GM23248 (cell line): ENCODE measurements around the gene SNAPIN. TPM values are rescaled to one million over a fixed set of nuclear protein-coding genes. Genes with fewer than 3 reads are reported as not detected.

ENCODE experiments used
- DNase-seq: peaks from one replicate; pipeline ENCODE4 v3.0.0-alpha.2; 2015
- H2AFZ ChIP-seq: fragments of 200-600 bp; sonication (generic); 2 replicates; pipeline ENCODE4 v1.6.1; 2016; ENCODE audit warnings: antibody characterized with exemption
- H3F3A ChIP-seq: fragments of 200-600 bp; sonication (generic); 2 replicates; pipeline ENCODE4 v1.6.1; 2016; ENCODE audit warnings: mild to moderate bottlenecking, antibody characterized with exemption, mixed run types; ENCODE audit not compliant: insufficient read depth
- H3K27ac ChIP-seq: fragments of 200-600 bp; sonication (generic); 2 replicates; pipeline ENCODE4 v1.5.1; 2016; ENCODE audit warnings: mild to moderate bottlenecking
- H3K27me3 ChIP-seq: fragments of 200-600 bp; sonication (generic); replicated peaks from 2 replicates; pipeline ENCODE4 v1.6.1; 2016; ENCODE audit warnings: mild to moderate bottlenecking; ENCODE audit not compliant: insufficient read depth
- H3K36me3 ChIP-seq: fragments of 200-600 bp; sonication (generic); 2 replicates; pipeline ENCODE4 v1.6.1; 2016; ENCODE audit warnings: low read depth, mild to moderate bottlenecking
- H3K4me1 ChIP-seq: fragments of 200-600 bp; sonication (generic); 2 replicates; pipeline ENCODE4 v1.6.1; 2016; ENCODE audit warnings: mild to moderate bottlenecking; ENCODE audit not compliant: insufficient read depth
- H3K4me2 ChIP-seq: fragments of 200-600 bp; sonication (generic); one replicate; pipeline ENCODE4 v1.6.1; 2016; ENCODE audit warnings: mild to moderate bottlenecking; ENCODE audit not compliant: unreplicated experiment
- H3K4me3 ChIP-seq: fragments of 200-600 bp; sonication (generic); 2 replicates; pipeline ENCODE4 v1.5.1; 2016; ENCODE audit warnings: mild to moderate bottlenecking
- H3K79me2 ChIP-seq: fragments of 200-600 bp; sonication (generic); 2 replicates; pipeline ENCODE4 v1.6.1; 2016; ENCODE audit warnings: mild to moderate bottlenecking; ENCODE audit not compliant: insufficient read depth
- H3K9ac ChIP-seq: fragments of 200-600 bp; sonication (generic); 2 replicates; pipeline ENCODE4 v1.6.1; 2016; ENCODE audit warnings: mild to moderate bottlenecking
- H3K9me2 ChIP-seq: fragments of 200-600 bp; sonication (generic); 2 replicates; pipeline ENCODE4 v1.6.1; 2016; ENCODE audit warnings: mixed run types, mild to moderate bottlenecking, moderate library complexity; ENCODE audit not compliant: insufficient read depth
- H3K9me3 ChIP-seq: fragments of 200-600 bp; sonication (generic); one replicate; pipeline ENCODE4 v1.6.1; 2017; ENCODE audit warnings: low read depth
- H4K20me1 ChIP-seq: fragments of 200-600 bp; sonication (generic); 2 replicates; pipeline ENCODE4 v1.6.0; 2016; ENCODE audit not compliant: insufficient read depth
- EZH2 ChIP-seq: fragments of 200-600 bp; sonication (generic); IDR thresholded peaks from 2 replicates; pipeline ENCODE4 v1.6.1; 2018; ENCODE audit warnings: antibody characterized with exemption, mild to moderate bottlenecking; ENCODE audit not compliant: insufficient read depth, poor library complexity, severe bottlenecking
- EZH2phosphoT487 ChIP-seq: fragments of 200-600 bp; sonication (generic); IDR thresholded peaks from 2 replicates; pipeline ENCODE4 v1.6.1; 2018; ENCODE audit warnings: antibody characterized with exemption, moderate library complexity, mild to moderate bottlenecking, low read depth; ENCODE audit not compliant: insufficient read depth
- WGBS, 2 experiments: methylation state at CpG; one replicate each; pipeline ENCODE4 v1.1.6; 2015 to 2017; ENCODE audit warnings: low lambda C conversion rate in 2 of 2, low coverage in 1 of 2; ENCODE audit errors: missing lambda C conversion rate in 2 of 2; 5-methylcytosine and 5-hydroxymethylcytosine counted together
- in situ Hi-C: fragments of 300-500 bp; cut with MboI; formaldehyde crosslinking; loops from 2 replicates; pipeline ENCODE4 v1.15.0; 2020
- microRNA-seq: library from miRNA; unstranded; fragments of <30 nt; microRNA quantifications from one replicate; pipeline ENCODE4, GENCODE V29; 2016; ENCODE audit warnings: borderline number of aligned reads
- polyA plus RNA-seq: library from polyadenylated mRNA; unstranded; fragments of >200 nt; fragmentation: Nextera tagmentation; extraction: Ambion mirVana; gene quantifications from 2 replicates; pipeline ENCODE4 v1.2.1, GENCODE V29; 2016
- small RNA-seq: library from RNA; depleted of rRNA; stranded (forward); fragments of <200 nt; gene quantifications from one replicate; pipeline ENCODE3, GENCODE V24; 2014; ENCODE audit warnings: low read depth, low replicate concordance
- total RNA-seq: library from RNA; depleted of rRNA; stranded (reverse); fragments of >200 nt; shearing (Covaris generic); gene quantifications from 2 replicates; pipeline ENCODE4 v1.2.3, GENCODE V29; 2014; rRNA removed

SNAPIN gene
- total and polyA plus RNA-seq, 2 experiments from 2014 or later = 70.5 to 82.1 TPM

- TF ChIP-seq EZH2phosphoT487 (no peak), EZH2 (no peak)
- Histone ChIP-seq H3K27ac (no peak overlapping the region), H3K9me2 (no peaks in the 10 kb centered on the region), H2AFZ (no peak overlapping the region), H3K4me2 (no peak overlapping the region), H3K27me3 (no peaks in the 10 kb centered on the region), H3K4me1 (no peaks in the 10 kb centered on the region), H3K79me2 (no peaks in the 10 kb centered on the region), H3F3A (peaks cover 5% of the 10 kb centered on the region; the same call in 1 of the 2 replicates), H4K20me1 (no peaks in the 10 kb centered on the region), H3K9me3 (no peaks in the 10 kb centered on the region), H3K9ac (no peak overlapping the region), H3K4me3 (no peak overlapping the region), H3K36me3 (no peaks in the 10 kb centered on the region)
- in situ Hi-C loops = no loop called here
- WGBS, 2 experiments = 95 to 96% methylated on average over 9 of the region's 9 CpGs
- no peak for DNase-seq
These were observed 47.0 kb downstream of the SNAPIN start for GRCh38 chr1:153705484-153705883.

DNA sequence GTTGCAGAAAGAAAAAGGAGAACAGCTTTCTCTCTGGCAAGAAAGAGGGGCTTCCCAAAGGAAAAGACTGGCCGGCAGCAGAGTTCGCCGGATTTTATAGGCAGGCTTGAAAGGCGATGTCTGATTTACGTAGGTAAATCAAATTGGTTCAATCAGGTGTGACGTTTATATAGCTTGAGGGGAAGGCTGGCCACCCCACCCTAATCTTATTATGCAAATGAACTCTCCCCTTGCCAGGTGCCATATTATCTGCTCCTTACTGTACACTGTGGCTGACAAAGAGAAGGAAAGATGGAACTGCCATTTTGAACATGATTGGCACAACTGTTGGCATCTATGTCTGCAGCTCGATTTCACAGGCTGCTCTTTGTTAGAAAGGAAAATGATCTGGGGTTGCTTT is 52.5 kb downstream of the SNAPIN start:
- H3K9me2 ChIP-seq = no peaks in the 10 kb centered on the region
- H3K36me3 ChIP-seq = no peaks in the 10 kb centered on the region
- no peaks in the 10 kb centered on the region for H3K79me2 ChIP-seq
- 13 to 20% methylated on average over 7 of the region's 7 CpGs for WGBS, 2 experiments
- DNase-seq = no peak
- H2AFZ ChIP-seq = no peak overlapping the region
- H3K9ac ChIP-seq = no peak overlapping the region
- H3K4me3 ChIP-seq = no peak overlapping the region
- TF ChIP-seq EZH2phosphoT487 = no peak
- no peaks in the 10 kb centered on the region for H3K4me1 ChIP-seq
- H4K20me1 ChIP-seq = no peaks in the 10 kb centered on the region
- no peaks in the 10 kb centered on the region for H3K27me3 ChIP-seq
- no peak overlapping the region for H3K4me2 ChIP-seq
- in situ Hi-C loops = no loop called here
- no peak overlapping the region for H3K27ac ChIP-seq
- H3F3A ChIP-seq = peaks cover 5% of the 10 kb centered on the region; the same call in 1 of the 2 replicates
- no peaks in the 10 kb centered on the region for H3K9me3 ChIP-seq

Small RNA genes within 50 kb of the gene (microRNA-seq; reads per million reads assigned to microRNA genes)
- gene MIR8083 = not detected

Small RNA genes within 50 kb of the gene (small RNA-seq; reads per million reads assigned to genes)
- gene MIR8083 (not detected), gene RN7SL372P (not detected)

Other genes with a start within 250 kb of the SNAPIN start
- not detected in 2 replicates for gene S100A7A, start 242.2 kb upstream of the SNAPIN start, total RNA-seq
- not detected in 2 replicates for gene S100A7A, start 242.2 kb upstream of the SNAPIN start, polyA plus RNA-seq
- not detected in 2 replicates for gene S100A7, start 198.1 kb upstream of the SNAPIN start, total RNA-seq
- not detected in 2 replicates for gene S100A7, start 198.1 kb upstream of the SNAPIN start, polyA plus RNA-seq
- gene S100A6, start 122.7 kb upstream of the SNAPIN start, total RNA-seq = 550 and 683 TPM in 2 replicates
- gene S100A6, start 122.7 kb upstream of the SNAPIN start, polyA plus RNA-seq = 2,862 and 2,893 TPM in 2 replicates
- gene S100A5, start 117.8 kb upstream of the SNAPIN start, total RNA-seq = not detected in 2 replicates
- gene S100A5, start 117.8 kb upstream of the SNAPIN start, polyA plus RNA-seq = 0.41 TPM in 1 of 2 replicates, not detected in the other
- 236 and 249 TPM in 2 replicates for gene S100A4, start 112.9 kb upstream of the SNAPIN start, total RNA-seq
- 608 and 610 TPM in 2 replicates for gene S100A4, start 112.9 kb upstream of the SNAPIN start, polyA plus RNA-seq
- gene S100A3, start 109.4 kb upstream of the SNAPIN start, total RNA-seq = 2.2 and 3.8 TPM in 2 replicates
- 7.5 and 8.0 TPM in 2 replicates for gene S100A3, start 109.4 kb upstream of the SNAPIN start, polyA plus RNA-seq
- 1.7 and 9.0 TPM in 2 replicates for gene S100A2, start 92.9 kb upstream of the SNAPIN start, total RNA-seq
- gene S100A2, start 92.9 kb upstream of the SNAPIN start, polyA plus RNA-seq = 8.6 and 11.8 TPM in 2 replicates
- 495 and 615 TPM in 2 replicates for gene S100A16, start 45.6 kb upstream of the SNAPIN start, total RNA-seq
- 801 and 826 TPM in 2 replicates for gene S100A16, start 45.6 kb upstream of the SNAPIN start, polyA plus RNA-seq
- gene S100A14, start 42.4 kb upstream of the SNAPIN start, total RNA-seq = 2.1 TPM in 1 of 2 replicates, not detected in the other
- gene S100A14, start 42.4 kb upstream of the SNAPIN start, polyA plus RNA-seq = 0.31 and 0.32 TPM in 2 replicates
- gene S100A13, start 31.2 kb upstream of the SNAPIN start, total RNA-seq = 127 and 159 TPM in 2 replicates
- gene S100A13, start 31.2 kb upstream of the SNAPIN start, polyA plus RNA-seq = 540 and 552 TPM in 2 replicates
- gene S100A1, start 30.3 kb upstream of the SNAPIN start, total RNA-seq = not detected in 2 replicates
- 0.30 TPM in 1 of 2 replicates, not detected in the other for gene S100A1, start 30.3 kb upstream of the SNAPIN start, polyA plus RNA-seq
- 26.9 and 37.8 TPM in 2 replicates for gene CHTOP, start 24.6 kb upstream of the SNAPIN start, total RNA-seq
- 42.2 and 44.2 TPM in 2 replicates for gene CHTOP, start 24.6 kb upstream of the SNAPIN start, polyA plus RNA-seq
- 176 and 180 TPM in 2 replicates for gene ILF2, start 12.3 kb downstream of the SNAPIN start, total RNA-seq
- gene ILF2, start 12.3 kb downstream of the SNAPIN start, polyA plus RNA-seq = 174 and 178 TPM in 2 replicates
- 0.25 TPM in 1 of 2 replicates, not detected in the other for gene NPR1, start 20.0 kb downstream of the SNAPIN start, total RNA-seq
- 0.09 and 0.19 TPM in 2 replicates for gene NPR1, start 20.0 kb downstream of the SNAPIN start, polyA plus RNA-seq
- gene INTS3, start 69.3 kb downstream of the SNAPIN start, total RNA-seq = 40.2 and 41.5 TPM in 2 replicates
- 17.3 and 19.9 TPM in 2 replicates for gene INTS3, start 69.3 kb downstream of the SNAPIN start, polyA plus RNA-seq
- gene SLC27A3, start 116.7 kb downstream of the SNAPIN start, total RNA-seq = 8.8 and 11.4 TPM in 2 replicates
- gene SLC27A3, start 116.7 kb downstream of the SNAPIN start, polyA plus RNA-seq = 5.6 and 9.2 TPM in 2 replicates